Transverse colon (tissue), 4 donors: ENCODE data around the gene TMEM163.

Experiments
- EP300 ChIP-seq: sonication (generic); formaldehyde crosslinking; IDR thresholded peaks from one replicate; pipeline ENCODE4 v1.6.1; 2017; ENCODE audit warnings: antibody characterized with exemption, low read depth
- POLR2A ChIP-seq: fragments of 450-650 bp; IDR thresholded peaks from one replicate; pipeline ENCODE4 v1.6.1; 2016; ENCODE audit warnings: antibody characterized with exemption, mild to moderate bottlenecking, moderate library complexity
- POLR2AphosphoS5 ChIP-seq, 3 donors: sonication (generic); formaldehyde crosslinking; IDR thresholded peaks; one replicate each; pipeline ENCODE4 v1.6.1; 2016; ENCODE audit warnings: antibody characterized with exemption in 3 of 3
- TF ChIP-seq, protein P1 (sequence below), 5 experiments: fragments of 200-600 bp in 3 of 5; fragments of 450-650 bp in 2 of 5; sonication (generic) in 3 of 5; IDR thresholded peaks; 1 replicate in 2 of 5; 2 replicates in 3 of 5; pipeline ENCODE4 v1.5.1; 2016 to 2017; ENCODE audit warnings: antibody characterized with exemption in 5 of 5, inconsistent platforms in 3 of 5, mild to moderate bottlenecking in 2 of 5, moderate library complexity in 1 of 5

DNA sequence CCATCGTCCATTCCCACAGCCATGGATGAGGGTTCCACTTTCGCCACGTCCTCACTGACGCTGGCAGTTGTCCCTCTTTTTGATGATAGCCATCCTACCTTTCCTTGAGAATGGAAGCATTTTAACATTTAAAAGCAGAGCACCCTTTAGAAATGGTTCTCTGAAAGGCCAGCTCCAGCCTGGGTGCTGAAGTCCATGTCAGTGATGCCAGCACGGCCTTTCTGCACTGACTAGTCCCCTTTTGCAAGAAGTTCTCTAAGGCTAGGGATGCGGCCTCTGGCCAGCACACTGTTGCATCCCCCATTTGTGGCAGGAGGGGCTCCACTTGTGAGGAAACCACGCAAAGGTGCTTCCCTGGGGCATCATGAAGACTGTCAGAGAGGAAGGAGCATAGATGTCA, 261.4 kb downstream of the TMEM163 start:
- TF ChIP-seq, protein P1, sequence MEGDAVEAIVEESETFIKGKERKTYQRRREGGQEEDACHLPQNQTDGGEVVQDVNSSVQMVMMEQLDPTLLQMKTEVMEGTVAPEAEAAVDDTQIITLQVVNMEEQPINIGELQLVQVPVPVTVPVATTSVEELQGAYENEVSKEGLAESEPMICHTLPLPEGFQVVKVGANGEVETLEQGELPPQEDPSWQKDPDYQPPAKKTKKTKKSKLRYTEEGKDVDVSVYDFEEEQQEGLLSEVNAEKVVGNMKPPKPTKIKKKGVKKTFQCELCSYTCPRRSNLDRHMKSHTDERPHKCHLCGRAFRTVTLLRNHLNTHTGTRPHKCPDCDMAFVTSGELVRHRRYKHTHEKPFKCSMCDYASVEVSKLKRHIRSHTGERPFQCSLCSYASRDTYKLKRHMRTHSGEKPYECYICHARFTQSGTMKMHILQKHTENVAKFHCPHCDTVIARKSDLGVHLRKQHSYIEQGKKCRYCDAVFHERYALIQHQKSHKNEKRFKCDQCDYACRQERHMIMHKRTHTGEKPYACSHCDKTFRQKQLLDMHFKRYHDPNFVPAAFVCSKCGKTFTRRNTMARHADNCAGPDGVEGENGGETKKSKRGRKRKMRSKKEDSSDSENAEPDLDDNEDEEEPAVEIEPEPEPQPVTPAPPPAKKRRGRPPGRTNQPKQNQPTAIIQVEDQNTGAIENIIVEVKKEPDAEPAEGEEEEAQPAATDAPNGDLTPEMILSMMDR (IDR thresholded peaks at IDR 0.05): no peak
- TF ChIP-seq POLR2AphosphoS5 (IDR thresholded peaks at IDR 0.05) (no peak), POLR2A (no peak), EP300 (no peak)
